Hepatocyte (in vitro differentiated cells): ENCODE measurements around the gene CABP2.

Experiments used
- CTCF ChIP-seq: fragments of 200-600 bp; sonication (generic); IDR thresholded peaks from 2 replicates; pipeline ENCODE4 v1.5.1; 2016; ENCODE audit warnings: antibody characterized with exemption, mild to moderate bottlenecking; ENCODE audit not compliant: poor library complexity
- EZH2 ChIP-seq: fragments of 200-600 bp; sonication (generic); IDR thresholded peaks from 2 replicates; pipeline ENCODE4 v1.6.1; 2016; ENCODE audit warnings: antibody characterized with exemption, mild to moderate bottlenecking, borderline replicate concordance

DNA sequence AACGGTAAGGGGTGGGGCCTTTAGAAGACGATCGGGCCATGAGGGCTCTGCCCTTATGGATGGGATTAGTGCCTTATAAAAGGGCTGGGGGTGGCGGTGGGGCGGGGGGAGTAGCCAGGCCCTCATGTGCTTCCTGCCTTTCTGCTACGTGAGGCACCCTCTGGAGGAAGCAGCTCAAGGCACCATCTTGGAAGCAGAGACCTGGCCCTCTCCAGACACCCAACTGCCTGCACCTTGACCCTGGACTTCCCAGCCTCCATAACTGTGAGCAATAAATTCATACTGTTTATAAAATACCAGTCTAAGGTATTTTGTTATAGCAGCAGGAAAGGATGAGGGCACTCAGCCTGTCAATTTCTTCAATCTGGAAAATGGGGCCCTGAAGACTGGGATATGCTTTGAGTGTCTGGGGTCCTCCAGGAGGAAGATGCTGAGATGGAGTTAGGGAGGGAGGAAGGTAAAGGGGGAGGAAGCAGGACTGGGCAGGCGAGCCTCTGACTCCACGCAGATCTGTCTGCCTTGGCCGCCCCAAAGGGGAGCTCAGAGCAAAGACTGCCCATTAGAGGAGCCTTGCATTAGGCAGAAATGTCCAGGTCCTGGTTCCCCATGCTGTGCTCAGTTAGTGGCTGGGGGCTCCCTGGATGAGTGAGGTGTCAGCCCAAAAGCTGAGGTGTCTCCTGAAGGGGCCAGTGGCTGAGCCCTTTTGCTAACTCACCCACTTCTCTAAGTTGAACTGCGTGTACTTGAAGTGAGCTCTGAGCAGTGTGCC, 5.3 kb downstream of the CABP2 start:
- no peak for TF ChIP-seq CTCF
- no peak for TF ChIP-seq EZH2
